H1 (cell line): ENCODE data around the gene SEC24B.

Source experiments
- ATF2 ChIP-seq: IDR thresholded peaks from 2 replicates; pipeline ENCODE4 v1.6.1; 2012; ENCODE audit warnings: low read length, inconsistent platforms
- EP300 ChIP-seq, 2 experiments: IDR thresholded peaks; 1 replicate in 1 of 2; 2 replicates in 1 of 2; pipeline ENCODE4 v1.6.1; 2011 to 2012; ENCODE audit warnings: low read depth in 2 of 2, low read length in 2 of 2, mild to moderate bottlenecking in 2 of 2, borderline replicate concordance in 1 of 2, inconsistent platforms in 1 of 2, moderate library complexity in 1 of 2
- EZH2 ChIP-seq: fragments of 200-600 bp; sonication (generic); IDR thresholded peaks from 2 replicates; pipeline ENCODE4 v1.7.1; 2012; ENCODE audit warnings: low read depth, mild to moderate bottlenecking, moderate library complexity, low read length, inconsistent platforms; ENCODE audit not compliant: severe bottlenecking
- HDAC6 ChIP-seq: IDR thresholded peaks from one replicate; pipeline ENCODE4 v1.7.1; 2012; ENCODE audit warnings: low read depth, mild to moderate bottlenecking, inconsistent platforms, low read length, moderate library complexity
- POLR2AphosphoS5 ChIP-seq: IDR thresholded peaks from 2 replicates; pipeline ENCODE4 v1.6.1; 2011; ENCODE audit warnings: low read depth, low read length
- RAD21 ChIP-seq, 2 experiments: IDR thresholded peaks in 1 of 2; conservative IDR thresholded peaks in 1 of 2; 2 replicates each; pipeline ENCODE4 v1.6.1; 2011; ENCODE audit warnings: low read depth in 2 of 2, low read length in 2 of 2, improper control_type of control experiment in 1 of 2, inconsistent platforms in 1 of 2, mild to moderate bottlenecking in 1 of 2, moderate library complexity in 1 of 2

- TF ChIP-seq EZH2 = no peak
- no peak for TF ChIP-seq RAD21 (IDR thresholded peaks at IDR 0.05 in 1 of 2, conservative IDR thresholded peaks at IDR 0.05 in 1 of 2; ENCODE audit: low read depth in 2 of 2, low read length in 2 of 2)
- no peak for TF ChIP-seq EP300 (IDR thresholded peaks at IDR 0.05; ENCODE audit: borderline replicate concordance in 1 of 2, low read depth in 2 of 2, low read length in 2 of 2)
- no peak for TF ChIP-seq ATF2
- no peak for TF ChIP-seq POLR2AphosphoS5
- TF ChIP-seq HDAC6 = no peak
Observed at GRCh38 chr4:109473824-109474223, 40.2 kb downstream of the SEC24B start.
